Activated T-helper 9 cell treated with anti-CD3 and anti-CD28 coated beads, Interleukin-2, amount 50 U/mL, for 16 hours (primary cell): ENCODE data around the gene FER1L5.

Experiments
- DNase-seq: peaks from one replicate; pipeline ENCODE4 v3.0.0-alpha.2; 2020; ENCODE audit warnings: low read depth

The FER1L5 gene

GRCh38 chr2:96747061-96747617 is 104.6 kb downstream of the FER1L5 start:
- DNase-seq = no peak

- no peak for DNase-seq
Observed at GRCh38 chr2:96751800-96752199, 109.2 kb downstream of the FER1L5 start.

- DNase-seq = no peak
Observed at GRCh38 chr2:96753661-96754282, 111.2 kb downstream of the FER1L5 start.

GRCh38 chr2:96754317-96754716 is 111.8 kb downstream of the FER1L5 start:
- no peak for DNase-seq
